Activated B cell treated with CpG ODN at 0.5 μM for 24 hours (primary cell): ENCODE measurements around the gene FOCAD. TPM values are rescaled to one million over a fixed set of nuclear protein-coding genes. Genes with fewer than 3 reads are reported as not detected.

Experiments
- ATAC-seq: fragments of 200-7000 bp; cut with Tn5 transposase; one replicate; pipeline ENCODE4 v1.10.0; 2021; ENCODE audit warnings: low read depth, mild to moderate bottlenecking, moderate library complexity
- CTCF ChIA-PET: fragments of 350-600 bp; sonication (Branson Sonifier 250); formaldehyde crosslinking; loops from one replicate; lab custom pipeline; 2021; ENCODE audit warnings: antibody characterized with exemption; lab: Charles Lee
- POLR2A ChIA-PET: fragments of 350-600 bp; sonication (Branson Sonifier 250); formaldehyde crosslinking; loops from one replicate; lab custom pipeline; 2021; ENCODE audit warnings: antibody characterized with exemption; lab: Charles Lee
- DNase-seq: peaks from one replicate; pipeline ENCODE4 v3.0.0; 2022
- H3K27ac Mint-ChIP-seq: one replicate; pipeline ENCODE4 v1.8.0; 2020; ENCODE audit warnings: mixed read lengths
- H3K27me3 Mint-ChIP-seq: one replicate; pipeline ENCODE4 v1.8.0; 2021; ENCODE audit warnings: mixed read lengths
- H3K36me3 Mint-ChIP-seq: one replicate; pipeline ENCODE4 v1.8.0; 2021; ENCODE audit warnings: low read depth, mixed read lengths
- H3K4me1 Mint-ChIP-seq: one replicate; pipeline ENCODE4 v1.8.0; 2021; ENCODE audit warnings: mixed read lengths
- H3K4me3 Mint-ChIP-seq: one replicate; pipeline ENCODE4 v1.8.0; 2020; ENCODE audit warnings: mild to moderate bottlenecking, mixed read lengths
- H3K9me3 Mint-ChIP-seq: one replicate; pipeline ENCODE4 v1.8.0; 2020; ENCODE audit warnings: mixed read lengths
- CTCF ChIP-seq: fragments of 200-600 bp; IDR thresholded peaks from one replicate; pipeline ENCODE4 v1.8.0; 2022; ENCODE audit warnings: antibody characterized with exemption, mild to moderate bottlenecking
- intact Hi-C: fragments of 100-400 bp; cut with micrococcal nuclease; formaldehyde crosslinking; loops from one replicate; pipeline ENCODE4 v1.15.1; 2024
- total RNA-seq: library from RNA; stranded (reverse); gene quantifications from 2 replicates; pipeline ENCODE4 v1.2.3, GENCODE V29; 2022

FOCAD gene
- total RNA-seq, 1 donor from 2014 or later: 11.7 TPM

GRCh38 chr9:20837166-20837565 is 153.1 kb downstream of the FOCAD start:
- no peak for DNase-seq
- ChIA-PET POLR2A (no interaction called here), CTCF (no interaction called here)
- intact Hi-C loops: no loop called here
- no peak for TF ChIP-seq CTCF
- Mint-ChIP-seq H3K27ac (no peak overlapping the region), H3K36me3 (peaks cover 8% of the 10 kb centered on the region), H3K4me3 (no peak overlapping the region), H3K4me1 (no peaks in the 10 kb centered on the region), H3K9me3 (peaks cover 5% of the 10 kb centered on the region), H3K27me3 (no peaks in the 10 kb centered on the region)
- ATAC-seq: no peak

- Mint-ChIP-seq H3K4me3 (no peak overlapping the region), H3K4me1 (no peaks in the 10 kb centered on the region), H3K27ac (no peak overlapping the region), H3K27me3 (no peaks in the 10 kb centered on the region), H3K9me3 (peaks cover 5% of the 10 kb centered on the region), H3K36me3 (peaks cover 8% of the 10 kb centered on the region)
- ChIA-PET POLR2A (no interaction called here), CTCF (no interaction called here)
- no peak for ATAC-seq
- DNase-seq: no peak
- no peak for TF ChIP-seq CTCF
- intact Hi-C loops: no loop called here
Measured at GRCh38 chr9:20838218-20838617, 154.2 kb downstream of the FOCAD start.

GRCh38 chr9:20844916-20845315 is 160.9 kb downstream of the FOCAD start:
- TF ChIP-seq CTCF: no peak
- Mint-ChIP-seq H3K4me3 (no peak overlapping the region), H3K36me3 (peaks cover 6% of the 10 kb centered on the region), H3K27ac (no peak overlapping the region), H3K9me3 (peaks cover 5% of the 10 kb centered on the region), H3K27me3 (no peaks in the 10 kb centered on the region), H3K4me1 (no peaks in the 10 kb centered on the region)
- CTCF ChIA-PET: no interaction called here
- POLR2A ChIA-PET: no interaction called here
- DNase-seq: no peak
- no peak for ATAC-seq
- intact Hi-C loops: no loop called here

- ChIA-PET POLR2A (no interaction called here), CTCF (no interaction called here)
- TF ChIP-seq CTCF: no peak
- no peaks in the 10 kb centered on the region for H3K9me3 Mint-ChIP-seq
- no peaks in the 10 kb centered on the region for H3K4me1 Mint-ChIP-seq
- peaks cover 2% of the 10 kb centered on the region for H3K36me3 Mint-ChIP-seq
- H3K27ac Mint-ChIP-seq: no peak overlapping the region
- intact Hi-C loops: no loop called here
- H3K27me3 Mint-ChIP-seq: no peaks in the 10 kb centered on the region
- ATAC-seq (no peak), DNase-seq (no peak)
- H3K4me3 Mint-ChIP-seq: no peak overlapping the region
Measured at GRCh38 chr9:20848490-20848889, 164.4 kb downstream of the FOCAD start.

GRCh38 chr9:20853866-20854265 is 169.8 kb downstream of the FOCAD start:
- TF ChIP-seq CTCF: no peak
- no peak for ATAC-seq
- CTCF ChIA-PET: no interaction called here
- Mint-ChIP-seq H3K27ac (no peak overlapping the region), H3K9me3 (peaks cover 14% of the 10 kb centered on the region), H3K27me3 (no peaks in the 10 kb centered on the region), H3K36me3 (peaks cover 11% of the 10 kb centered on the region), H3K4me3 (no peak overlapping the region), H3K4me1 (no peaks in the 10 kb centered on the region)
- POLR2A ChIA-PET: no interaction called here
- DNase-seq: no peak
- intact Hi-C loops: loop anchor here (10.0 kb wide), 1 partner anchor 59 kb away; no protein-coding TSS in a partner anchor
